Measurements from ENCODE around the gene EYS.

Gene EYS

DNA sequence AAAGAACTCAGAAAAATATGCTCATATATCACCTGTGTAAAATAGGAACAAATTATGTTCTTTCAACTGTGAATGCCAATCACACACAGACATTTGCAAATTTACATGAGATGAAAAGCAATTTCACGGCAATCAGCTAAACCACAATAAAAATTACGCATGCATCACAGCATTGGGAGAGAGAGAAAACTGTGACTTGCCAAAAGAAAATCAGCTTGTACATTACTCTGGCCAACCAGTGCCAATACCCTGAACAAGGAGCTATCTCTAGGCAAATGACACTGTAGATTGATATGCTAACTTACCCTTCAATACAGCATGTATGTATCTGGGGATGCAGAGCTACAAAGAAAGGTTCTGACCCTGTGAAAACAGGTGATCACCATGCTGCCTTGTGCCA, 515.6 kb downstream of the EYS start:
- DNase-seq = no peak

DNA sequence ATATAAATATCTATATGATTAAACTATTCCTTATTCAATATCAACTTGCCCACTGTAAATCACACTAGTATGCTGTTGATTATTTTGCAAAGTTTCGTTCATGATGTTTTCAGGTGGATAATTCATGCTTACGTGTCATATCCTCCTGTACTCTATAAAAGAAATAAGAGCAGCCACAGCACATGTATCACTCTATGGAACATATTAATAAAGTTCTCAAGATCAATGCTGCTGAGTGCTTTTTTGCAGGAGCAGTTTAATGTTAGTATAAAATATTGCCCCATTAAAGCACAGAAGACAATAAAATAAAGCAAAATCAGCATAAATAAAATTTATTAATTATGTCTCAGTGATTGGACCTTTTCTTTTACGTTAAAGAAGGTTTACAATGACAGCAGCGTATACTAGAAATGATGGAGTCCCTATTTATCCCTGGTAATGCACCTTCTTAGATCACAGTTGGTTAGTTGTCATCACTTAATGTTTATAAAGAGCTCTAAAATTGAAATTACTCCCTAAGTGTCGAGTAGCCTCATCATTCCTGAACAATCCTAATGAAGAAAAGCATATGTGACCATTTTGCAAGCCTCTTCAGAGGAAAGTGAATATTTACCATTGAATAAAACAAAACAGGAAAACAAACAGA, 517.7 kb downstream of the EYS start:
- no peak for DNase-seq

DNA sequence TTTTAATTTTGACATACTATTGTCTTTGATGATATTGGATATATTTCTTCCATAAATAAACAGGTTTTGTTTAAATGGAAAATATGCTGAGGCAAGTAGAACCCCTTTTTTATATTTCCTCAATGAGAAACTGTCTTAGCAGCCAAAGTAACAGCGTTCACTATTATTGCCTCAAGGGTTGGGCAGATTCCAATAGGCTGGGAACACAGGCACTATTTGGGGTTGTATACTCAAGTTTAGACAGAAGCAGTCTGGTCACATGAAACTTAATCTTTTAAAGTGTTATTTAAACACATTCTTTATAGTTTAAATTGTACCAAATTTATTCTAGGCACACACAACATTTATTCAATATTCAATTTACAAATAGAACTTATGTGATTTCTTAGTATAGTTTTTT, 520.2 kb downstream of the EYS start:
- no peak for DNase-seq

DNA sequence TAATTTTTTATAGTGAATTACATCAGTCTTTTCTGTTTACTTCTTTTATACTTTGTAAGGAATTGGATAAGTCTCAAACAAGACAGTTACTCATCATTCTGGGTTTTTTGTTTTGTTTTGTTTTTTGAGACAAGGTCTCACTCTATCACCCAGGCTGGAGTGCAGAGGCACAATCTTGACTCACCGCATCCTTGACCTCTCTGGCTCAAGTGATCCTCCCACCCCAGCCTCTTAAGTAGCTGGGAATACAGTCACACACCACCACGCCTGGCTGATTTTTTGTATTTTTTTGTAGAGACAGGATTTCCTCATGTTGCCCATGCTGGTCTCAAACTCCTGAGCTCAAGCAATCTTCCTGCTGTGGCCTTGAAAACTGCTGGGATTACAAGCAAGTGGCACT, 524.3 kb downstream of the EYS start:
- no peak for DNase-seq

DNA sequence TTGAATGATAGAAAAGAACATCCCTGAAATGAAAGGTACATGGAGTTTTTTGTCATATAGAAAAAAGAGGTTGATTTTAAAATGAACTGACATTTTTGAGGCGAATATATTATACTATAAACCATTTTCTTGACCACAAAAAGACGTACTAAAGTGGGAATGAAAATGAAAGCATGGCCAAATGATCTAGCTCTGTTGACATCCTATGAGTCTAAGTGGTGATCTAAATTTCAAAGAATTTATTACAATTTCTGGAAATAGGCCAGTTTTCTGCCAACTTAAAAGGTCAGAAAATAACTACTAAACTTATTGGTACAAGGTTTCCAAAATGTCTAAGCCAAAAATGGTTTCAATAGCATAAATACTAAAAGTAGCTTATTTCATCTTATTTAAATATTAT, 536.8 kb downstream of the EYS start:
- DNase-seq = no peak

DNA sequence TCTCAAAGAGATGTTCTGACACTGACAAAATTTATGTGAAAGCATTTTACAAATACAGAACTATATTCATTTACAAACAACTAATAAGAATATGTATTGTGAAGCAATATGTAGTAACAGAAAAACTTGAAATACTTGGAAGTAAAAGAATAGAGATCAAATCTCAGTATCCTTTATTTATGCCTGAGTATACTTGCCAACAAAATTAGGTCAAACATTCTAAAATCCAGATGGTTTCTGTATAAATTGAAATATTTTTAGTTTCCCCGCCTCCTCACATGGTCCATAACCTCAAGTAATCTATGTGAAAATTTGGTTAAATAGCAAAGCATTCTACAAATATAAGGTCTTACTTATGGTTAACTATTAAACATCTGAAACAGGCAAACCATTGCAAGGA, 545.4 kb downstream of the EYS start:
- DNase-seq = no peak

DNA sequence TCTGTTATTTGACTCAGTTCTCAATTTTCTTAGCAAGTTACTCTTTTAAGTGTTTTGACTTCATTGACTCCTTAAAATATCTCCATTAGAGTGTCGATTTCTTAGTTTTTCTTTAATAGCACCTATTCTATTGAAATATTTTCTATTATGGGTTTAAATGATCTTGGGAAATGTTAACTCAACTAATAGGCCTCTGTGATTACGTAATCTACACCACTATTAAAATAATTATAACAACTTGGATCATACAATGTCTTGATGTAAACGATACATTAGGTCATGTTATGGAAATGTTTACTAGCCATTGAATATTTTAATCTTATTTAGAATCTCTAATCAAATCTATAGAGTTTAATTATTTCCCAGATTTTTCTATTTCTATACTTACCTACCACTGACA, 550.0 kb downstream of the EYS start:
- no peak for DNase-seq

DNA sequence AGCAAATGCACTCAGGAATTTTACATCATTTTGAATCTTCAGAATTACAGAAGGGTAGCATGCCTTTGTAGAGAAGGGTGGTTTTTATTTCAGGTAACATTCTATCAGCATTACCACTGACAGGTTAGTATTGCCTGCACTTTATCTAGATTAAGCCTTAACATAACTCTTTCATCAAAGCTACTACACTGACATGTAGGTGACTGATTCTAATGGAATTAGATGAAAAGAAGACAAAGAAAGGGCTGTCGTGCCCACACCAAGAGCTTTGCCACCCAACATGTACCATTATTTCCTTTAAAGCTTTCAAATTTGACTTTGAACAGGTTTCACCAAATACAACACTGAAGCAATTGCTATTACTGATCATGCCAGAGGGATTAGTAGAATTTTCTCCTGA, 551.9 kb downstream of the EYS start:
- no peak for DNase-seq

DNA sequence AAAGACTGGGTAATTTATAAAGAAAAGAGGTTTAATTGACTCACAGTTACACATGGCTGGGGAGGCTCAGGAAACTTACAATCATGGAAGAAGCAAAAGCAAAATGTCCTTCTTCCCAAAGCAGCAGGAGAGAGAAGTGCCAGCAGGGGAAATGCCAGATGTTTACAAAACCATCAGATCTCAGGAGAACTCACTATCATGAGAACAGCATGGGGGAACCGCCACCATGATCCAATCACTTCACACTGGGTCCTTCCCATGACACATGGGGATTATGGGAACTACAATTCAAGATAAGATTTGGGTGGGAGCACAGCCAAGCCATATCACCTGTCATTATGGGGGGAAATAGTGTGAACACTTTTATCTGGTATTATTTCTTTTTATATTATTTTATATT, 557.2 kb downstream of the EYS start:
- DNase-seq = no peak

DNA sequence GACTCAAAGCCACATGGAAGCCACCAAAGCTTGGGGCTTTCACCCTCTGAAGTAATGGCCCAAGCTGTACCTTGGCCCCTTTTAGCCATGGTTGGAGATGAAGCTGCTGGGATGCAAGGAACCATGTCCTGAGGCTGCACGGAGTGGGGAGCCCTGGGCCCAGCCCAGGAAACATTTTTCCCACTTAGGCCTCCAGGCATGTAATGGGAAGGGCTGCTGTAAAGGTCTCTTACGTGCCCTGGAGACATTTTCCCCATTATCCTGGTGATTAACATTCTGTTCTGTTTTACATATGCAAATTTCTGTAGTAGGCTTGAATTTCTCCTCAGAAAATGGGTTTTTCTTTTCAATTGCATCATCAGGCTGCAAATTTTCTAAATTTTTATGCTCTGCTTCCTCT, 558.2 kb downstream of the EYS start:
- DNase-seq = no peak

DNA sequence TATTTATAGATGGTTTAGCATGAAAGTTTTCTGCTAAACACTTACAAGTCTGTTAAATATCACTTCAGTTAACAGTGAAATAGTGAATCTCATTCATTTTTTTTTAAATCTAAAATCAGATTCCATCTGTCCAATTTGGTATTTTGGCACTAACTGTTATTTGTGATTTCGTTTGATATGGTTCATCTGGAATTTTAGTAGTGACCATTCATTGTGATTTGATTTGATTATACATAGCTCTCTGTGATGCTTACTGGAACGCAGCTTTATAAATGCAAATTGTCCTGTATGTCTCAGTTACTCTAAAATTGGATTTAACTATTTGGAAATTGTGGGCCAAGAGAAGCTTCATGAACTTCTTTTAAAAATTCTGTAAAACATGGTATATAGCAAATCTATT, 571.5 kb downstream of the EYS start:
- no peak for DNase-seq

DNA sequence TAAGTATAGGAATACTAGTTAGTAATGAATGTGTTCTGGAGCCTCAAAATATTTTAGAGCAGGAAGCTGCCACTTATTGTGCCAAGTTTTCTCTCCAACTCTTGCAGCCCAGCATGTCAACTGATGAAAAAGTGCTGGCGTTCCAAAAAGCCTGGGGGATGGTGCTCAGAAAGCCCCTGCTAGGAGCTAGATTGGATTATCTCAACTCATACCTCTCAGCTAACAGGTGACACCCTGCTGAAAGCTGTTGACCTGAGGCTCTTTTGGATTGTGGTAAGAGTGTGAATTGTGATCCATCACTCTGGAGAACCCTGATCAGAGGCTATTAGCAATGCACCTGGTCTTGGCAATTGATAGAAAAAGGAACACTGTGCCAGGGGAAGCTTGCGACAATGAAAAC, 580.4 kb downstream of the EYS start:
- no peak for DNase-seq

DNA sequence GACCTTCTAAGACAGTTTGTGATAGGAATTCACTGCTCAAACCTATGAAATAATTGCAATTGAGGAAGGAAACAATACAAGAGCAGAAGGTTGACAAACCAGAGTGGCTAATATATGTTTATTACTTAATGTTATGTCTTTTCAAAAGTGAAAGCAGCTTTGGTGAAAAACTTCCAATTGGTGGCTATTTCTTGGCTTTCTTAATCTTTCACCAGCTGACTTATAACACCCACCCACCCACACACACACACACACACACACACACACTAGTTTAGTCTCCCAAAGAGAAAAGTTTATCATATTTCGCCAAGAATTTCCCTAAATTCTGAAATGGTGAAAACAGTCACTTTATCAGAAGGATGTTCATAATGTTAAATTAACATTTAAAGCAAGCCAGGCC, 583.5 kb downstream of the EYS start:
- no peak for DNase-seq

DNA sequence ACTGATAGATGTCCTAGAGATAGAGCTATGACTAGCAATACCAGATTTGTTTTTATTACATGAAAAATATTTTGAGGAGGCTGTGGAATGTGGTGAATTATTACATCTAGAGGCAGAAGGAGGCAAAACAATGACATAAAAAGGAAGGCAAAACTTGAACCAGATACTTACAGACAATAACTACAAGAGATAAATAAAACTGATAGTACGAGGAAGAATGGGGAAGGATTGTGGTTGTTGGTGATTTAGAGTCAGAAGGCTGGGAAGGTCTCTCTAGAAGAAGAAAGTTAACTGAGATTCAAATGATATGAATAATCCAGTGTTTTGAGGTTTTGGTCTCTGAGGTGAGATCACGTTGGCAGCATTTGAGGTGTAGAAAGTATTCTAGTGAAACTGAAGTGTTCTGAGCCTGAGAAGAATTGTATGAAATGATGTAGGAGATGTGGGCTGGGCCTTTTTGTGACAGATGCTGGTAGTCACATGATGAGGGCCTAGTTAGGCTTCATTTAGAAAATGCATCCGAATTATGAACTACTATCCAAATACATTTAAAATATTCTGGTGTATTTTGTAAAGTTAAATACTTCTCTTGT, 589.1 kb downstream of the EYS start:
- DNase-seq = no peak

DNA sequence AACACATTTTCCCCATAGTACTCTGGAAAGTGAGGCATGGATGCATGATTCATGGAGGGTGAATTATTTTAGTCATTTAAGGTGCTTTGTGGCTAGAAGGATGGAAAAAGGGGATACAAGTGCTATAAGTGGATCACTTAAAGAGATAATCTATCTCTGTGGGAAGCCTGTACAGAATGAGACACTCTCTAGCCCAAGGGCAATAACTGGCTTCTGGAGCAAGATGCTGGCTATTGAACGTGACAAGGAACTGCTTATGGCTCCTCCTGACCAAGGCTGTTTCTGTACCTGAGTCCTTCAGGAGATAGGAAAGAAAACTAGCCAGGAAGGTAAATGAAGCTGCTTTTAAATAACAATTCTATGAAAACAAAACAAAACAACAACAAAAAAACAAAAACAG, 590.7 kb downstream of the EYS start:
- no peak for DNase-seq

DNA sequence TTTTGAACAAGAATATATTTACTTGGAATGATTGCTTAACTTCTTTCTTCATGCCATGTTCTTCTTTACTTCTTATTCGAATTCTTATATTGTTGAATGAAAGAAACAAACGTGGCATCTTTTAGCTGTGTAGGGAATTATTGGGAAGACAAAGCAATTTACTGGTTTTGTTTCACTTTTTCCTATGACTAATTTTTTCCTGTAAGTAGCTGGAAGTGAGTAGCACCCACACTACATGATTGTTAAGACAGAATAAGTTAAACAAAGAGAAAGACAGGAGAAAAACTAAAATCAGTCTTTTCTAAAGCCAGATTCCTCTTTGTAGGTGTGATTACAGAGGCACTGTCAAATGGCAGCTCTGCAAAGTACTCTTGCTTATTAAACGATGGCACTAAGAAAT, 593.4 kb downstream of the EYS start:
- no peak for DNase-seq

DNA sequence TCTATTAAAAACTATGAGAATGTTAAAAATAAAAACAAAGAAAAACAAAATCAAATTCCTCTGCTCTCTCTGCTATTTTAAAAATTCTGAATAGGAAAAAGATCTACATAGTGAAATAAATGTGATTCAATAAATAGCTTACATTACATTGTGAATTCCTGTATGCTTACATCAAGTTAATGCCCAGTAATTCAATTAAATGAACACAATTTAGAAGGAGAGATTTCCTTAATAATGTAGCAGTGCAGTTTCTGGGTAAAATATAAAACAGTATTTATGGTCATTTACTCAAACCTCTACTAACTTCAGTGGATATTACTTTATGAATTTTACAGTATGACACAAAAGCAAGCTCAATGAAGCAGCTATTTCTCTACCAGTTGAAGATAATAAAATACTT, 594.6 kb downstream of the EYS start:
- DNase-seq = no peak

DNA sequence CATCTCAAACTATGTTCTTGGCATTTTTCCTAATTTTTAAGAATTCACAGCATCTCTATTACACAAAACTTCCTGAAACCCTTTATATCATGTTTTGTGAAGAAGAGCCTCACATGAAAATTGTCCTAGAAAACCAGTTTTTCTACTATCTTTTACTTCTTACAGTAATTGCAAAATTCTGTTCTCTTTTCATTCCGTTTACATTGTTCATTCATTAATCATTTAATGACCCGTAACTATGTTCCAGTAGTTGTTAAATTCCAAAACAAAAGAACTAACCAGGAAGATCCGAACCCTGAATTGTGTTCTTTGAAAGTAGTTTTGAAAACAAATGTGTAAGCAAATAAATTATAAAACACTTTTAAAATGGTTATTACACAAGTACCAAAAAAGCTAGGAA, 597.0 kb downstream of the EYS start:
- no peak for DNase-seq

DNA sequence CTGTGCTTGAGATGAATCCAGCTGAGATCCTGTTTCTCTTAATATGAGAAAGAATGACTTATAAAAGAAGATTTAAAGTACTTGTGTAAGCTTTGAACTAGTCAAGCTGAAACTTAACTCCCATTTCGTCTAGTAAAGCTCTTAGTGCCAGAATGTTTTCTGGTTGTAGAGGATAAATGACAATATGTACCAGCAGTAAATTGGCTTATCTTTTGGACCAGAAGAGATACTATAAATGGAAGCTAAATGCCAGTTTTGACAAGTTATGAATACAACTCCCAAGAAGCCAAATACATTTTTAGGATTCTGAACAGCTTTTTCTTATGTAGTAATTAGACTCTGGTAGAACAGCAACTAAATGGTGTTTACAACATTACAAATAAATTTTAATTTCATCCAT, 608.7 kb downstream of the EYS start:
- DNase-seq = no peak

DNA sequence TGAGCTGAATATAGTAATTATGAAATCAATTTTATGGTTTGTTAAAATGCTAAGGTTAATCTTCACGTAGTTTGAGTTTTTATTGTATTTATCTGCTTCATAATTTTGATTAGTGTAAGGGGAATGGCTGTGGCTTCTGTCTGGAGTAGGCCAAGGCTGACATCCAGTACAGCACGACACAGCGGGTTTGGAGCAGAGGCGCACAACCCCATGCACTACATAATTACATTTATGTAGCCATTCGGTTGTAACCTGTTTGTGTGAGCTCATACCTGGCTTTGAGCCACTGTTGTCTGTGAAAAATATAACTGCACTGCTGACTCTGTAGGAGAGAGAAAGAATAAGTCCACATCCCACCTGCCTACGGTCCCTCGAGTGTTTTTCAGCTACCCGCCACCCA, 615.5 kb downstream of the EYS start:
- no peak for DNase-seq

DNA sequence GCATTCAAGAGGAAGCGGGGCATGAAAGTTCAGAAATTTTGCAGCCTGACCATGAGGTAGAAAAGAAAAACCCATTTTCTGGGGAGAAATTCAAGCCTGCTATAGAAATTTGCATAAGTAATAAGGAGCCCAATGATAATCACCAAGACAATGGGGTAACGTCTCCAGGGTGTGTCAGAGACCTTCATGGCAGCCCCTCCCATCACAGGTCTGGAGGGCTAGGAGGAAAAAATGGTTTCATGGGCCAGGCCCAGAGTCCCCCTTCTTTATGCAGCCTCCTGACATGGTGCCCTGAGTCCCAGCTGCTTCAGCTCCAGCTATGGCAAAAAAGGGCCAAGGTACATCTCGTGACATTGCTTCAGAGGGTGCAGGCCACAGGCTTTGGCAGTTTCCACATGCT, 618.5 kb downstream of the EYS start:
- no peak for DNase-seq

DNA sequence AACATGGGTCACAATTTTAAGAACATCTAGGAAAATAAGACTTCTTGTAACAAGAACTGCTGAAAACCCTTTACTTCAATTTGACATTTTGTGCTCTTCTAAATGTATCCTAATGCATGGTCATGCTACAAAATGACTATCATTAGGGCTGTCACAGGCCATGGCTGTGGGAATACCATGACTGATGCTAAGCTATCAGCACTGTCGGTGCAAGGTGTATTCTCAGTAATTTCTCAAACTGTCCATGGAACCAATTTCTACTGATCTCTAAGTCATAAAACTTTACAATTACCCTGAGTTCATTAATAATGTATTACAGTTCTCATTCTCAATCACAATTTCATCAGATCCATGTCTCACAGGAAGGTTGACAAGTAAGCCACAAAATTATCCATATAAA, 625.3 kb downstream of the EYS start:
- DNase-seq = no peak

DNA sequence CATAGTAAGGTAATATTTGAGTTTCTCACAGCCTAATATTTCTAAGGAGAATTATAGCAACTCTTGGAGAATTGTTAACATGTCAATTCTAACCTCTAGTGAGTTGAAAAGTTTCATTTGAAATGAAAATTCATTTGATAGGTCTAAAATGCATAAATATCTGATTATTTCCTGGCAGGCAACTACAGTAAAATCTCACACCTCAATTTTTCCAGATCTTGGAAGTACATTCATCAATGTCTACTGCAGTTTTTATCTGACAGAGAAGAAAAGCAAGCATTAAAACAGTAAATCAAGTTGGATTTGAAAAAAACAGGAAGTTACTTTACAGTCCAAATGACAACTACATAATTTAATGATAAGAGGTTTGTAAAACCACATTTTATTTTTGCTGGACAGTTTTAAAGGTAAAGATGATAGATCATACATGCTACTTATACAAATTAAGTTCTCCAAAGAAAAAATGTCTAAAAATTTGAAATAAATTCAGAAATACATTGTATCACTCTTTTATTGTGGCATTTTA, 631.3 kb downstream of the EYS start:
- no peak for DNase-seq

DNA sequence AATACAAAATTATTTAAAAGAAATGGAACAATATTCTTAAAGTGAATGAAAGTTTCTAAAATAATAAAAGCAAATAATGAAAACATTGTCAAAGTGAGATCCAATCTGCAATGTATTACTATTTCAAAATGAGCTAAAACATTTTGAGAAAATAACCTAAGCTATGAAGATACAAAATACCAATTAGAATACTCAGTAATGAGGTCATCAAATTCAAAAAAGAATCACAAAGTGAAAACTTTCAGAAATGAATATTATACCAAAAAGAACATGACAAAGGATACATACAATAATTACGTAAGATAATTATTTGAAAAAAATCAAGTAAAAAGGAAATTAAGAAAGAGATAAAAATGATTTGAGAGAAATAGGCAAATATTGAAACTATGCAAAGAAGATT, 634.5 kb downstream of the EYS start:
- DNase-seq = no peak

DNA sequence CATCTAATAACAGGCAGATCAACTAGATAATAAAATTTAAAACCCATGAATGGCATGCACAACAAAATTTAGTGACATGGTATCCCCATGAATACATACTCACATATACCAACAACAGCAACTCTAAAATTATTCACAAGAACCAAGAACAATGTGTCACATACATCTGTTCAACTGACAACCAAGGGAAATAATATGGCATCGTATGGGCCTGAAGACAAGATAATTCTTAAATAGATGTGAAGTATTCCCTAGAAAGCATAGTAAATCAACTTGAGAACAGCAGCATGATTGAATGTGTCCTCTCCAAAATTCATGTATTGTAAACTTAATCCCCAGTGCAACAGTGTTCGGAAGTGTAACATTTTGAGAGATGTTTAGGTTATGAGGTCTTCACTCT, 635.5 kb downstream of the EYS start:
- DNase-seq = no peak

Measured in activated CD4-positive, alpha-beta T cell treated with anti-CD3 and anti-CD28 coated beads, Interleukin-2, Interleukin-6, amounts not matched to agents 100 ng/mL and 50 ng/mL, durations not matched to agents 16 hours and 8 hours (primary cell).